Measurements from ENCODE around the gene LAMA1.

- TF ChIP-seq CTCF (IDR thresholded peaks at IDR 0.05) (no peak), POLR2A (IDR thresholded peaks at IDR 0.05) (no peak)
Observed at GRCh38 chr18:6917072-6917471, 200.5 kb downstream of the LAMA1 start.
